Measurements from ENCODE around the gene RTN1. TPM values are rescaled to one million over a fixed set of nuclear protein-coding genes. Genes with fewer than 3 reads are reported as not detected.
"Not testable (repeated sequence)": the region's sequence is repeated elsewhere in the genome, so short reads cannot be mapped to it uniquely, and the experiment has no call there.

The RTN1 gene
- polyA plus RNA-seq, 2 of the 4 experiments (the other 2 are of a cell fraction), result 0.09 TPM; not detected in 1

GRCh38 chr14:59656473-59656872, 214.1 kb downstream of the RTN1 start:
- no peaks in the 10 kb centered on the region for H3K4me1 ChIP-seq
- FAIRE-seq, result no peak
- ATAC-seq, result no peak
- no peak for DNase-seq (ENCODE audit: low read depth in 1 of 2, low spot score in 1 of 2)
- H3K27ac ChIP-seq, result no peak overlapping the region
- H3K9me3 ChIP-seq, result no peaks in the 10 kb centered on the region
- H3K4me2 ChIP-seq, result no peak overlapping the region
- CTCF ChIA-PET, result interaction anchor here (0.8 to 0.9 kb wide), 2 partner anchors 11 to 261 kb away, joined by 3 read pairs; no protein-coding TSS in a partner anchor
- POLR2A ChIA-PET, result no interaction called here
- no peak overlapping the region for H3K4me3 ChIP-seq
- WGBS (ENCODE audit: missing lambda C conversion rate), result 0% methylated on average over 2 of the region's 2 CpGs
- TF ChIP-seq RFX5 (IDR thresholded peaks at IDR 0.05), result no peak
- TF ChIP-seq ZFP36 (IDR thresholded peaks at IDR 0.05; ENCODE audit: borderline replicate concordance, partially characterized antibody), result no peak
- no peak for TF ChIP-seq HDAC2 (IDR thresholded peaks at IDR 0.05)

- 42% methylated on average over 9 of the region's 10 CpGs for WGBS (ENCODE audit: missing lambda C conversion rate)
- H3K27ac ChIP-seq; DNase-seq (ENCODE audit: low read depth in 1 of 2, low spot score in 1 of 2); ATAC-seq; H3K4me1 ChIP-seq; H3K4me3 ChIP-seq; H3K9me3 ChIP-seq; H3K4me2 ChIP-seq; FAIRE-seq; POLR2A ChIA-PET; CTCF ChIA-PET: not testable (repeated sequence)
Measured at GRCh38 chr14:59654131-59654530, 216.4 kb downstream of the RTN1 start.

GRCh38 chr14:59646832-59647231, 223.7 kb downstream of the RTN1 start:
- H3K4me1 ChIP-seq; DNase-seq (ENCODE audit: low read depth in 1 of 2, low spot score in 1 of 2); H3K4me2 ChIP-seq; H3K9me3 ChIP-seq; ATAC-seq; H3K4me3 ChIP-seq; POLR2A ChIA-PET; H3K27ac ChIP-seq; FAIRE-seq: not testable (repeated sequence)
- WGBS (ENCODE audit: missing lambda C conversion rate), result 10% methylated on average over 1 of the region's 1 CpG
- CTCF ChIA-PET, result interaction anchor here (1.7 kb wide), 1 partner anchor 14 kb away, joined by 3 read pairs; no protein-coding TSS in a partner anchor

- Histone ChIP-seq H3K4me2 (no peak overlapping the region), H3K27ac (no peak overlapping the region), H3K9me3 (no peaks in the 10 kb centered on the region; the same call in 2 of the 3 replicates), H3K4me1 (no peaks in the 10 kb centered on the region), H3K4me3 (no peak overlapping the region)
- POLR2A ChIA-PET, result no interaction called here
- WGBS (ENCODE audit: missing lambda C conversion rate), result 6% methylated on average over 4 of the region's 4 CpGs
- CTCF ChIA-PET, result no interaction called here
- ATAC-seq, result no peak
- no peak for FAIRE-seq
- DNase-seq (ENCODE audit: low read depth in 1 of 2, low spot score in 1 of 2), result no peak
- TF ChIP-seq HES2 (IDR thresholded peaks at IDR 0.05) (no peak), EP300 (IDR thresholded peaks at IDR 0.05) (no peak), TP53 (CRISPR knock-in tag; IDR thresholded peaks at IDR 0.05) (no peak), POLR2AphosphoS2 (conservative IDR thresholded peaks at IDR 0.05; ENCODE audit: low read length) (no peak)
Measured at GRCh38 chr14:59638885-59639284, 231.7 kb downstream of the RTN1 start.

GRCh38 chr14:59634617-59635016, 236.0 kb downstream of the RTN1 start:
- H3K9me3 ChIP-seq, result no peaks in the 10 kb centered on the region; the same call in 2 of the 3 replicates
- ATAC-seq, result no peak
- H3K4me1 ChIP-seq, result no peaks in the 10 kb centered on the region
- TF ChIP-seq HOXB13 (CRISPR knock-in tag; IDR thresholded peaks at IDR 0.05; ENCODE audit: low read depth), result no peak
- TF ChIP-seq KDM5A (IDR thresholded peaks at IDR 0.05), result no peak
- TF ChIP-seq BHLHE40 (IDR thresholded peaks at IDR 0.05; ENCODE audit: low read depth, low read length), result no peak
- no peak for TF ChIP-seq EHMT2 (IDR thresholded peaks at IDR 0.05; ENCODE audit: low read depth)
- TF ChIP-seq HMGXB4 (CRISPR knock-in tag; IDR thresholded peaks at IDR 0.05; ENCODE audit: borderline replicate concordance), result no peak
- no peak for TF ChIP-seq POLR2AphosphoS2 (conservative IDR thresholded peaks at IDR 0.05; ENCODE audit: low read length)
- no peak for TF ChIP-seq CHD2 (IDR thresholded peaks at IDR 0.05; ENCODE audit: low read length, partially characterized antibody)
- no peak for TF ChIP-seq MYC (IDR thresholded peaks at IDR 0.05; ENCODE audit: borderline replicate concordance, low read length)
- TF ChIP-seq NFE2L2 (conservative IDR thresholded peaks at IDR 0.05; ENCODE audit: low read length), result no peak
- no peak for TF ChIP-seq CTCF (IDR thresholded peaks at IDR 0.05)
- no peak overlapping the region for H3K4me3 ChIP-seq
- CTCF ChIA-PET, result no interaction called here
- no peak overlapping the region for H3K27ac ChIP-seq
- WGBS (ENCODE audit: missing lambda C conversion rate), result 2% methylated on average over 2 of the region's 2 CpGs
- H3K4me2 ChIP-seq, result no peak overlapping the region
- POLR2A ChIA-PET, result no interaction called here
- FAIRE-seq, result no peak
- DNase-seq (ENCODE audit: low read depth in 1 of 2, low spot score in 1 of 2), result no peak
